GM21423 (cell line): Measurements from ENCODE around the gene TCHP.
"Not testable (repeated sequence)": the region's sequence is repeated elsewhere in the genome, so short reads cannot be mapped to it uniquely, and the experiment has no call there.

Experiments used
- ATAC-seq: cut with Tn5 transposase; IDR thresholded peaks from one replicate; pipeline ENCODE4 v1.9.1; 2021; ENCODE audit warnings: mild to moderate bottlenecking, moderate library complexity; ENCODE audit not compliant: unreplicated experiment

TCHP gene

GRCh38 chr12:109905301-109905700 lies 5.2 kb downstream of the TCHP start:
- no peak for ATAC-seq

GRCh38 chr12:109910254-109910968 lies 10.3 kb downstream of the TCHP start:
- ATAC-seq: no peak

DNA sequence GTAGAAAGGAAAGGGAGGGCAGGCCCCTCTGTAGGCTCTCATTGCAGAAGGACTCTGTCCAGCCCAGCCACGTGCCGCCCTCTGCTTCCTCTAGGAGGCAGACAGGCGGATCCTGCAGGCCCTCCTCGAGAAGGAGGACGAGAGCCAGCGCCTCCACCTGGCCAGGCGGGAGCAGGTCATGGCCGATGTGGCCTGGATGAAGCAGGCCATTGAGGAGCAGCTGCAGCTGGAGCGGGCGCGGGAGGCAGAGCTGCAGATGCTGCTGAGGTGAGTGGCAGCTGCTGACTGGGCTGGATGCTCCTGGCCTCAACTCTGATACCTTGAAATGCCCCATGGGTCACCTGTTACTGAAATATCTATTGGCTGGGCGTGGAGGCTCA lies 10.9 kb downstream of the TCHP start:
- no peak for ATAC-seq

DNA sequence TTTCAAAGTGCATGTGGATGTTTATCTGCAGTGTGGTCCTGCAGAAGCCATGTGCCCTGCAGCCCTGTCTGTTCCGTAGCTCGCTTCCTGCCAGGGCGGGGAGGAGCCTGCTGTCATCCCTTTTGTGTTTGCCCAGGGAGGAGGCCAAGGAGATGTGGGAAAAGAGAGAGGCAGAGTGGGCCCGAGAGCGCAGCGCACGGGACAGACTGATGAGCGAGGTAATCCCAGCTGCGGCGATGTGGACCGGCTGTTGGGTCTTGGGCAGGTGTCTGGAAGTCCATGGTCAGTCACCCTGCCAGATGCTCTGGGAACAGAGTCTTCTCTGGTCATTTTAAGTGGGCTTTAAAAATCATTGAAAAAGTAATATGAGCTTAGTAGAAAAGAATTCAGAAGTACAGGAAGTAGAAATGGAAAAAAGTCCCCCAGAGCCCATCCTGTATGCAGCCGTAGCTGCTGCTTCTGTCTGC lies 12.8 kb downstream of the TCHP start:
- no peak for ATAC-seq

DNA sequence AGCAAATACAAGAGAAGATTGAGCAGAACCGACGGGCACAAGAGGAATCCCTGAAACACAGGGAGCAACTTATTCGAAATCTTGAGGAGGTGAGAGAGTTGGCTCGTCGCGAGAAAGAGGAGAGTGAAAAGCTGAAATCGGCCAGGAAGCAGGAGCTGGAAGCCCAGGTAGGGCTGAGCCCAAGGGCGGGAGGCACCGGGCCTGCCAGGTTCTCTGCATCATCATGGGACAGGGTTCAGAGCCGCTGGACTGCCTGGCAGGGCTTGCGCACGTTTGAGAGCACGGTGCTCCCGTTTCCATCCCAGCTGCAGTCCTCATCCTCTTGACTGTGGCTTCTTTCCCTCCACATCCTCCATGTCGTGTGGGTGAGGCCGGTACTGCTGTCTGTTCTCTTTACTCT lies 14.4 kb downstream of the TCHP start:
- ATAC-seq: no peak

- ATAC-seq: no peak
Observed at GRCh38 chr12:109915171-109916040, 15.3 kb downstream of the TCHP start.

DNA sequence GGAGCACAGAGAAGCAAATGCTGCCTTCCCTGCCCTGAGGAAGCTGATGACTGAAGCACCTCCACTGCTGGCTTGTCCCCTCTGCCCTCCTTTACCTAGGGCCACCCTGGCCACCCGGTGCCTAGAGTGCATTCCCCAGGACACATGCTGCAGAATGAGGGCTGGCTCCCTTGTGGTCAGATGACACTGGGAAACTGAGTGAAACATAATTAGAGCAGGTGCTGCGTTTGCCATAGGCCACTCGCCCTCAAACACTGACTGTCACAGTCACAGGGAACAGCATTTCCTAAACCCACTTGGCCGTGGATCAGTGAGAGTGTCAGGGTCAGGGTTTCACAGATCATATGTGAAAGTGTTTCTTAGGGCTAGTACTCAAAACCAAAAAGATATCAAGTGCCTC lies 16.0 kb downstream of the TCHP start:
- ATAC-seq: no peak

GRCh38 chr12:109919456-109919855 lies 19.4 kb downstream of the TCHP start:
- no peak for ATAC-seq

GRCh38 chr12:109920261-109920780 lies 20.2 kb downstream of the TCHP start:
- ATAC-seq: no peak

GRCh38 chr12:109921982-109922381 lies 21.9 kb downstream of the TCHP start:
- no peak for ATAC-seq

DNA sequence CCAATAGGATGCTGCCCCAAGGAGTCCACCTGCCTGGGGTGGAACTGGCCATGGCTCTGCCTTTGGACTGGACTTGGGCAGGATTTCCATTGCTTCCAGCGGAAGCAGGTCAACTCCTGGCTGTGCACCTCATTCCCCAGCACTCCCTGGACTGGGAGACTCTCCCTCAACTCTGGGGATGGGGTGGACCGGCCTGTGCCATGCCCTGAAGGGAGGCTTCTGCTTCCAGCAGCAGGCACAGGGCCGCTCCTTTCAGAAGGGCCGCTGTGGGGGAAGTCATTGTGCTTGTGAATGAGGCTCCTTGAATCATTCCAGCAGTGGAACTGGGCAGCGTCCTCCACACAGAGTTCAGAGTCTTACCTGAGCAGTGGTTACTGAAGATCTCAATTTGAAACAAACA lies 23.0 kb downstream of the TCHP start:
- ATAC-seq: no peak

DNA sequence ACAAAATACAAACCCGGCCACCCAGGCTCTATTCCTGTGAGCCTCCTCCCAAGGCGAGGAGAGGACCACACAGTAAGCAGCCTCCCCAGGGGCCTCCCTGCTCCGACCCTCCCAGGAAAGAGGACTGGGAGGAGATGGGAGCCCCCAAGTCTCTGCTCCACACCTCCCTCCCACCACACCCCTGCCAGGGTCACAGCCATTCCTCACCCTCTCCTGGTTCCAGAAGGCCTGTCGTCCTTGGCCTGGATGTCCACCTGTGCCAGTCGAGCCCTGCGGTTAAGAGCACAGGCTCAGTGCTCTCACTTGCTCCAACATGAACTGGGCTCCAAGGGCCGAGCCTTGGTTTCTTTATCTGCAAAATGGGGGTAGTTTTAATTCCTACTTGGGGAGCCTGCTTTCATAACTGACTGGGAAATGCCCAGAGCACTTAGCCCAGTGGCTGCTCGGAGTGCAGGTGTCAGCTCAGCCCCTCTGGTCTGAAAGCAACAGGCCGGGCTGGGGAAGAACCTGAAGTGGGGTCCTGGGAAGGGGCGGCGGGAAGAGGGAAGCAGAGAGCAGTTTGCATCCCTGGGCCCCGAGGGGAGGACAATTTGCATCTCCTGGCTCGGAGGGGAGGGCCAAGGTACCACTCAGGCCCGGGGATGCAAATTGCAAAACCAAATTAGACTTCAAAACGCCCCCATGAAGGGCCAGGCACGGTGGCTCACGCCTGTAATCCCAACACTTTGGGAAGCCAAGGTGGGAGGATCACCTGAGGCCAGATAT lies 23.6 kb downstream of the TCHP start:
- ATAC-seq: no peak

DNA sequence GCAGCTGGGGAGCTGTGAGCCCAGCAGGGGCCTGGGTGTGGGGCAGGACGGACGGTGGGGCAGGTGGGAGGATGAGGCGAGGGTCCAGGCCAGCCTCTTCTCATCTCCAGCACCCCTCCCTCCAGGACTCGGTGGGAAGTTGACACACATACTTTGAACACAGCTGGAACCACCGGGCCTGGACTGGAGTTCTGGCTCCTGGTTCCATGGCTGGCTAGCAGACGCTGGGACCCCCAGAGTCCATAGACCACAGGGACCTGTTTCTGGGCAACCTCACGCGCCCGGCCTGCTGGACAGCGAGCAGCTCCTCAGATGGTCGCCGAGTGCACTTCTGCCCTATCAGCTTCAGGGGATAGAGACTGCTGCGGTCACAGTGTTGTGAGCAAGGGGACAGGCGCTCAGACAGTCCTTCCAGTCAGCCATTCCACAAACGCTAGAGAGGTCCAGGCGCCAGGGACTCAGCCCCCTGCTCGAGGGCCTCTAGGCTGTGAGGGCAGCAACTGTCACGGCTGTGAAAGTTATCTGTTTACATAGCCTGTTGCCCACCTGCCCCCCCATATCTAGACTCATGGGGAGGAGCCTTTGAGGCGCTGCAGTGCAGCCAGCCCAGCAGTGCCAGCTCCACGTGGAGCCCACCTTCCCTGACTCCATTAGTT lies 25.2 kb downstream of the TCHP start:
- ATAC-seq: no peak

DNA sequence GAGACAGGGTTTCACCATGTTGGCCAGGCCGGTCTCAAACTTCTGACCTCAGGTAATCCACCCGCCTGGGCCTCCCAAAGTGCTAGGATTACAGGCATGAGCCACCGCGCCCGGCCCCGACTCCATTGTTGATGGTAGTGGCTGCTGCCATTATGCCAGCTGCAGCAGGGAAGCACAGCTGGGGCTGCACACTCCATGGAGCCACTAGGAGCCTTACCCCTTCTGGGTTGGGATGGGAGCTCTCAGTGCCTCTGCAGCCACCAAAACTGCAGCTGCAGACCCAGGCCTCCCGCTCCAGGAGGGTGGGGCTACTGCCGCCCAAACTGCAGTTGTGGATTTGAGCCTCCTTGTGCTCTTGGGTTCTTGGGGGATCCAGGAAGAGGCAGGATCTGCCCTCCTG lies 25.9 kb downstream of the TCHP start:
- no peak for ATAC-seq

GRCh38 chr12:109926488-109927210 lies 26.6 kb downstream of the TCHP start:
- ATAC-seq: no peak

DNA sequence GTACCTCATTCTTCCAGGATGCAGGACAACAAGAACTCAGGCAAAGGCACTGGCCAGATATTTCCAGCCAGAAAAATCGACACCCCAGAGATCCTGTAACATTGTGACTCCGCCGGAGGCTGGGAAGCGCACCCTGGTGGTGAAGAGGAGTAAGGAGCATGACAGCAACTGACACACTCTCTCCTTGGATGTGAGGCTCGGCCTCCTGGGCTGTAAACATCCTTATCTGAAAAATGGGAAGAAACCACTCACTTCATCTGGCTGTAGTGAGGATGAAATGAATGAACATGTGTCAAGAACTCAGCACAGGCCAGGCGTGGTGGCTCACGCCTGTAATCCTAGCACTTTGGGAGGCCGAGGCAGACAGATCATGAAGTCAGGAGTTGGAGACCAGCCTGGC lies 27.5 kb downstream of the TCHP start:
- no peak for ATAC-seq

- ATAC-seq: no peak
Observed at GRCh38 chr12:109928058-109928656, 28.1 kb downstream of the TCHP start.

- ATAC-seq: not testable (repeated sequence)
Observed at GRCh38 chr12:109929326-109929725, 29.3 kb downstream of the TCHP start.

DNA sequence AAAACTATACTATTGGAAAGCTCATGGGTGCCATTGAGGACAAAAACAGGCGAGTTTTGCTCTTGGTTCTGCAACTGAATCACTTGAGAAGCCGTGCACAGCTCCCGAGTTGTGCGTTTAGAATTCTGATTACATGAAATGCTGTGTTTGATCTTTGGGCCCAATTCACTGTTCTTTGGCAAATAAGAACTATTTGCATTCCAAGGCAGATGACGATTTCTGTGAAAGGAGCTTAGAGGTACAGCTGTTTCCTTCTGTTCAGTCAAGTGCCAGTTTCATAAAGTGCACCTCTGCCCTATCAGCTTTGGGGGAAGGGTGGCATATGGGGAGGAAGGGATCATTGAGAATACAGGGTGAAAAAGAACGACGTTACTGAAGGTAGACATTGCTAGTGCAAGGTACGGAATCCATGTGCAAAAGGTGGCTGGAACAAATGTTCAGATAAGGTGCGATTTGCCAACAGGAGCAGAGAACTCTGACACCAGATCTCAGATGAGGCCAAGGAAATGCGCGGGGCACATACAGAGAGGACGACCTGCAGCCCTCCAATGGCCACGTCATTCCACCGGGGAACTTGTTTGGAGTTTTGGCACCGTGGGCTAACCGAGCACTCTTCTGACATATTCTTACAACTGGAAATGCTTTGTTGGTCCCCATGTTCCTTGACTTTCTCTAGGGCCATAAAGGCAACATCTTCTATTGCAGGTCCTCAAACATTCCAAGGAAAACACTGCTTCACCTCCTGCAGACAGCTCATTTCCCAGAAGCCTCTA lies 30.1 kb downstream of the TCHP start:
- no peak for ATAC-seq
